GM19452 (cell line): ENCODE results near the gene DGKG.

Experiments used
- ATAC-seq: cut with Tn5 transposase; IDR thresholded peaks from one replicate; pipeline ENCODE4 v1.9.1; 2021; ENCODE audit not compliant: unreplicated experiment

The DGKG gene

DNA sequence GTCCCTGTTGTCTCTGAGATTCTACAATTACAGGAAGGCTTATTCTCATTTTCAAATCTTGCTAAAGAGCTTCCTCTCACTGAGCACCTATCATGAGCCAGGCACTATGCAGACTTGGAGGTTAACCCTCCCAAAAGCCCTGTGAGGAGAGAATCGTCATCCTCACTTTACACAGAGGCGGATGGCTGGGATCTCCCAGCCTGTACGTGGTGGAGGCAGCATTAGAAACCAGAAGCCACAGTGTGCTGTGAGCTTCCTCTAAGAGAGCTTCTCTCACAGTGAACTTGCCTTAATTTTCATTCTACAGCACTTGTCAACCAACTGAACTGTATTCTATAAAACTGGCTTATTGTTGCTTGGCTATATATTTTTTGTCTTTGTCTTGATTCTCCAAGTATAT, 6.1 kb upstream of the DGKG start:
- no peak for ATAC-seq

DNA sequence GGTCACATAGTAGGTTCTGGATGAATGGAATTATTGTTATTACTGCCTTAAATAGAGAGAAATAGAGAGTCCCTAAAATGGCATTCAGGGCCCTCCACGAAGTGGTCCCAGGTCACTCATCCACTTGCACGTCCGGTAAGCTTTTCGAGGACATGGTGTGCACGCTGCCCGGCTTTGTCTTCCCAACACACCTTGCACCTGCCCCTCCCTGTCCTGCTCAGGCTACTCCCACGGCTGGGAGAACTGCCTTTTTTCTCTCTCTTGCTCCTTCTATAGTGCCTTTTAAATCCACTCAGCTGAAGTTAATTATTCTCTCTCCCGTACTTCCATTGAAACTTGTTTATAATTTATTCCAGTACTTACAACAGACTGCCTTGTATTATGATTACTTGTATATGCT, 5.6 kb upstream of the DGKG start:
- ATAC-seq = no peak

DNA sequence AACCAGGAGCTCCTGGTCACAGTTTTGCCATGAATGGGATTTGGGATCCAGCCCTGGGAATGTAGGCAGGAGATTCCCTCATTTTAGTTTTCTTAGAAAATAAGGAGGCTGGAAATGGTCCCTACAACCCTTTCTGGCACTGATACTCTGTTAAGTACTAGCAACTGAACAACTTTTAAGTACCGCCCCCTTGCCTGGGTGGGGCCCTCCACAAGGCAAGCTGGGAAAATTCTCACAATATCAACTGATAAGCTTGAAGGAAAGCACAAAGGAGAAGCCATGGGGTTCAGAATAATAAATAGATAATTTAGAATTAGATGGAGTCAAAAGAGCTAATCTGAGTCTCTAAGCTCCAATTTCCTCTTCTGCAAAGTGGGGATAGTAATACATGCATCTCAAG, 4.2 kb upstream of the DGKG start:
- no peak for ATAC-seq

DNA sequence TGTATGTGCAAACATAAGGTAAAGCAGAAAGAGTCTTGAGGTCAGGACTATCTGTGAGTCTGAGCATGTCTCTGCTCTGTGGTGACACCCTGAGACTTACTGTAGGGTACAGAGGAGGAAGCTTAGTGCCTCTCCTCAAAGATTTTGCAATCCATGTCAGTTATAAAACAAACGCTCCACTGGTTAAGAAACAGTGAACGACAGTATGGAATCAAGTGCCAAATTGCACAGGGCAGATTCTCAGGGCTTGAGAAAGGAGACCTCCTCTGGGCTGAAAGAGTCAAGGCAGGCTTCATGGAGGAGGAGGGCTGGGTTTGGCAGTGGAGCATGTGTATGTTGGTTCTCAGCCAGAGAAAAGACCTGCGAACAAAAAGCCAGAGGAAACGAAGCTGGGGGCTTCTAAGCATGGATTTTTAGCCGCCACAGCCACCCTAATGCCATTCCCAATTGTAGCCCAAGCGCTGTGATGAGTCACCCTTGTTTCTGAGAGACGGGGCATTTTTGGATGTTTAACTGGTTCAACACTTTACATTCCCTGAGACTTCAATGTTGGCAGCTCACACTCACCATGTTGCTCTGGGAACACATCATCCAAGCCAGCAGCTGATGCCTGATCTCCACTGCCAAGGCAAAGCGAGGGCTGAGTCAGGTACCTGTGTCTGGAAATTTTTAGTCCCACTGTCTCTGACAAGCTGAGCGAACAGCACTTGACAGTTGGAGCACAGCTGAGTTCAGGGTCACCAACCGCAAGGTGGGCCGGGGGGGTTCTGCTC, 3.4 kb upstream of the DGKG start:
- no peak for ATAC-seq

DNA sequence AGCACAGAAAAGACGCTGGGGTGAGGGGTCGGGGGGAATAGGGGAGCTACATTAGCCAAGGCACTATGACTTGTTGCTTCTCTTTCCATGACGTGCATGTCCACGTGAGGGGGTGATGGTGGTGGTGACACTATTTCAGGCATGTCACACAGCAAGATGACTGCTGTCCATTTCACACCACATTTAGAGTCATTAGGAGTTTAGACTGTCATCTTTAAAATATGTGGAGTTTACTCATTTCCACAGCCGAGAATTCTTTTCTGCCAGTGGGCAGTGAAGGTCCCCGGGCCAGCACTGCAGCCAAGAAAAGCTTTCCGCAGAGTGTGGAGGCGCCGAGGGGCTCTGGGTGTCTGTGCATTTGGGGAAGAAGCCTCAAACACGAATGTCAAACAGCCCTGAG, 954 bp upstream of the DGKG start:
- ATAC-seq = no peak

DNA sequence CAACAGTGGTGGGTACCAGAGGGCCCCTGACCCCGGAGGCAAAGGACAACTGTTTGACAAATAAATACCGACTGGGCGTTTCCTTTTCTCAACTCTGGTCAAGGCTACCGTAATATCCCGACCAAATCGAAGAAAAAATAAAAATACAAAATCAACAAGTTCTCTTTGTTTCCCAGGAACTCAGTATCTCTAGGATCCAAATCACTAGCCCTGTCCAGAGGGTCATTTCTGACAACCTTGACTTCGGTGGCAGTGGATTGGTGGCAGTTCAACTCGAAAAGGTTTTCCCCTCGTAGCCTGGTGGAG, 456 bp upstream of the DGKG start:
- no peak for ATAC-seq

DNA sequence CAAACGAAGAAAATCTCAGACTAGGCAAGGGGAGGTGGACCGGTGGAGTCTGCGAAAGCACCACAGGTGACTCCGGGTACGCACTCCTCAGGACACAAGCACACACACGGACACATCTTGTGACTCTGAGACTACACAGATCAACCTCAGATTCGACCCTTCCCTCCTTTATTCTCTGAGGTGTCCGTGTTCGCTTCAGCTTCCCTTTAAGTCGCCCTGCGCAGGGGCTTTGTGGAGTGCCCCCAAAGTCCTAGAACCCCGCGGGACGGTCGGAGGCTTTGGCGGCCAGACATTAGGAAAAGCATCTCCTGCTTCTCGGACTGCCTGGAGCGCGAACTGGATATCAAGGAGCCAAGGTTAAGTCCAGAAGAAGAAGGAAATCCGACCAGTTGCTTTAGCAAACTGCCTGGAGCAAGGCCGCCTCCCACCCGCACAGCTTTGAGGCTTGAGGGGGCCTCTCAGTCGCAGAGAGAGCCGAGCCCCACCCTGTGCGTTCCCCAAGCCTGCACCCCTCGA, 730 bp downstream of the DGKG start:
- ATAC-seq = no peak

DNA sequence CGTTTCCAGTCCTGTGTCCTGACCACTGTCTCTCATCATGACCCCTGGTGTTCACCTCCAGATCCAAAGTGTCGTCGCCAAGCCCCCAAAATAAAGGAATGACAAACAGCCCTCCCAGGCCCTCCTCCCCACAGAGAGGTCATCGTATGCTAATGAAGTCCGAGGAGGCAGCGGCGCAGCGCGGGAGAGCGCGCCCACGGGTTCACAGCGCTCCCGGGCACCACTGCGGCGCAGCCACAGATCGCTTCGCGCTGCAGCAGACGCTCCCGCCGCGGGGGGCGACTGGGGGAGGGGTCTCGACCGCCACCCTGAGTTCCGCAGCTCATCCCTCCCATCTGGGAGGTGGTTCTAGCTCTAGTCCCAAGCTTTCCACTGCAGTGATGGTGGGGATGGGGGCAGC, 1.3 kb downstream of the DGKG start:
- no peak for ATAC-seq

DNA sequence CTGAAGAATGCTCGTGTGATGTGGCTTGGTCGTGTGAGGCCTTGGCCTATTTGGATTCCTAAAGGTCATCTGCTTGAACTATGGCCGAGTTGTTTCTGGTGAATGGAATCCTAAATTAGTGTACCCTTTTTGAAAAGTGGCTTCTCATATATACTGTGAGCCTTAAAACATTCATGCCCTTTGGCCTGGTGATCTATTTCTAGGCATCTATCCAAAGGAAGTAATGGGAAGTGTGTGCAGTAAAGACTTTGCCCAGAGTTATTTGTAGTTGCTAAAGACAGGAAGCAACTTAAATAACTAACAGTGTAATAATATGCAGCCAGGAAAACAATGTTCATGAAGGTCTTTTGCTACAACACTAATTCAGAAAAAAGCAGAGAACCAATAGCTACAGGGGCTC, 3.0 kb downstream of the DGKG start:
- ATAC-seq = no peak

DNA sequence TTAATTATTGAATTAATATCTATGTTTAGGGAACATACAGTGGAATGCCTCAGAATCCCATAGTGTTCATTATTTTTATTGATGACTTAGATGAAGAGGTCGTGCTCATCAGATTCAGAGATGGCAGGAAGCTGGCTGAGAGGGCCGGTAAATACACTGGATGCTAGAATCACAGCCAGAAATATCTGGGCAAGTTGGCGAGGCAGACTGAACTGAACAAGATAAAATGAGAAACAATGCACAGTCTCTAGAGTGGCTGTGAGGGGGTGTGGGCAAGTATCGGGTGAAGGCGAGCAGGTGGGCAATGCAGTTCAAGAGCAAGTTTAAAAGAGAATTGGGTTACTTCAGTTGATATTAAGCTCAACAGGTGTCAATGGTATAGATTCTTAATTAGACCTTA, 5.9 kb downstream of the DGKG start:
- ATAC-seq = no peak

DNA sequence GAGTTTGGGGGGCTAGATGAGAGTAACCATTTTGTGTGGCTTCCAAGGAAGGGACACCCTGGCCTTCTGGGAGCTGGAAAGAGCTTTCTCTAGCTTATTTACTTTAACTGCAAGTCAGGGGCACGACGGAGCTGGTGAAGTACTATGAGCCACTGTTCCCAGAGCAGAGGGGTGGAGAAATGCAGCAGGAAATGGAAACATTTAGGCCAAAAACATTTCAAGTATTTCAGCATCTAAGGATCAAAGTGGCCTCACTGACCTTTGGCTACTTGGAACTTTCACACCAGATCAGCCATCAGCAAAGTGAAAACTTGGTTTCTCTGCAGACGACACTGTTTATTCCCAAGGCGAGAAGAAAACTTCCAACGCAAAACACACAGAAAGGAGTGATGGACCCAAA, 7.9 kb downstream of the DGKG start:
- ATAC-seq = no peak

DNA sequence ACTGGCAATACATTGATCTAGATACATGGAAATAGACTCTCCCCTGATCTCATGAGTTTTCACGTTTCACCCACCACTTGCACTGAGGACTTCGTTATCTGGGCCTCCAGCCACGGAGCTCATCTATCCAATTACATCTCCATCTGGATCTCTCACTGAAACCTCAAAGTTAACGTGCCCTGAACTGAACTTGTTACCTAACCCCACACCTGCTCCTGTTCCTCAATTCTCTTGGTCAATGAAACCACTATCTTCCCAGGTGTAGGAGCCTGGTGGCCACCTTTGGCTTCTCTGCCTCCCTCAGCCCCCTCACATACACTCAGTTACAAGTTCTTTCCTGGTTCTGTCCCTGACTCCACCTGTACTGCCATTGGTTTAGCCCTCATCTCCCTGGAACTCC, 9.7 kb downstream of the DGKG start:
- no peak for ATAC-seq

DNA sequence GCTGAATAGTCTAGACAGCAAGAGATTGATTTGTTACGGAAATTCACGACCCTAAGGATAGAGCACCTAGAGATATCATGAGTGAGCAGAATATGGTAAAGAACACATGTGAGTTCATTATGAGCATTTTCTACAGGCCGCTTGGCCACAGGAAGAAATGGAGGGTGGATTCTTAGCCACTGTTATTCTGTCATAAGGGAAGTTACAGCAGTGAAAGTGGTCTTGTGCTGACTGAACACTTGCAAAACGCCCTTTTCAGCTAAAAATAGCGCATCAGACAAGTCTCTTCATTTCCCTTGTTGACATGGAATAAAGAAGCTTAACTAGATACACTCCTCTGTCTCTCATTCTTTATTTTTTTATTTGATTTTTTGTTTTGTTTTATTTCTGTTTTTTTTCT, 19.8 kb downstream of the DGKG start:
- ATAC-seq = no peak

DNA sequence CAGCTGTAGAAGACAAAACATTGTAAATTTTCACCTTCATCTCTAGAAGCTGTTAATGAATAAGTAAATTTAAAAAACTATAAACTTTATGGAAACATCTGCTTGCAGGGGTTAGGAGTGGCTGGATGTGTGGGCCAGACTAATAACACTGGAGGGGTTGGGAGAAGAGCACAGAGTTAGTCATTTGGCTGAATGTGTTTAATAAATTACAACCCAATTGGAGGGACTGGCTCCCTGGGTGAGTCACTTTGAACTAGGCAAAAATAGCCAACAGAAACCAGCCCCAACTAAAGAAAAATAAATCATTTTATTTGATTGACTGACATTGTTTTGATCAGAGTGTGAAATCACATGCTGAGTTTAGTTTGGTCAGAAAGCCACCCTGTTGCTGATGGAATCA, 21.8 kb downstream of the DGKG start:
- no peak for ATAC-seq

DNA sequence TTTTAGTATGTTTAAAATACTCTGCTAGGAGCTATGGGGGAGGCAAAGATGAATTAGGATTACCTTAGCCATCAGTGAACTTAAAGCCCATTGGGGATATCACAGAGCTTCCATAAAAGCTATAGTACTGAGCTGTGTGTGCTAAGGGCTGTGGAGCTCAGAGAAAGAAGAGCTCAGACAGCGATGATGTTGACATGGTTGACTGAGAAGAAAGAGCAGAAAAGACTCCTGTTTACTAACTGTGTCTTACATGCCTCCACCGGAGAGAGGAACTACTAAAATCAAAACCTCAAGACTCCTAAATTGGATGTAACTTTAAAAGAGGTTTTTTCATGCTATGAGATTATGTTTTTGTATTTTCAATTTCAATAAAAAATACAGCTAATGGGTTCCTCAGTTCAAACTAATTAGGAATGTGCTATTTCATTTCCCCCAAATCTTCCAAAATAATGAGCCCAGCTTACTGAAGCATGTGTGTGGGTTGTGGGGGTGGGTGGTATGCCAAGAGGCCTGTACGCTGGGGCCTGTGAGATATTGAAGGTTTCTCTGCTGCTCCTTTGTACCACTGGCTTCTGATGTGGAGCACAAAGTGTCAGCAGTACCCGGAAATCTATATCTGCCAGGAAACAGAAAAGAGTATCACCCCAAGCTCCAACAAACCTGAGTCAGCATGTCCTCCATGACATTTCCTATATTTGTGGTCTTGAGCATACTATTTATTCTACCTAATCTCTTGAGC, 22.7 kb downstream of the DGKG start:
- ATAC-seq = no peak

DNA sequence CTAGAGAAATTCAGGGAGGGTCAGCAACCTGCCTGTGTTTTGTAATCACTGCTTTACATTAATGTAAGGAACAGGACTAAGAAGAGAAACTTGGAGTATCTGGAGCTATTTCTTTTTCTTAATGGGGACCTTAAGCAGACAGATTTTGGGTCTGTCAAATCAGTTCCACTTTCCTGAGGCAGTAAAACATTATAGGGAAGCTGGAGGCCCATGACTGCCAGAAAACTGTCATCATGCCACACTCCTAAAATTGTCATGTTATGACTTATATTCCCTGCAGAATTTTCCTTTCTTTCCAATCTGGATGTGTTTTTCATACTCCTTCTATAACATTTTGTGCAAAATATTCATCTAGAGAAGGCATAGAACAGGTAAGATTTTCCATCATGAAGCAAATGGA, 28.8 kb downstream of the DGKG start:
- ATAC-seq = no peak

DNA sequence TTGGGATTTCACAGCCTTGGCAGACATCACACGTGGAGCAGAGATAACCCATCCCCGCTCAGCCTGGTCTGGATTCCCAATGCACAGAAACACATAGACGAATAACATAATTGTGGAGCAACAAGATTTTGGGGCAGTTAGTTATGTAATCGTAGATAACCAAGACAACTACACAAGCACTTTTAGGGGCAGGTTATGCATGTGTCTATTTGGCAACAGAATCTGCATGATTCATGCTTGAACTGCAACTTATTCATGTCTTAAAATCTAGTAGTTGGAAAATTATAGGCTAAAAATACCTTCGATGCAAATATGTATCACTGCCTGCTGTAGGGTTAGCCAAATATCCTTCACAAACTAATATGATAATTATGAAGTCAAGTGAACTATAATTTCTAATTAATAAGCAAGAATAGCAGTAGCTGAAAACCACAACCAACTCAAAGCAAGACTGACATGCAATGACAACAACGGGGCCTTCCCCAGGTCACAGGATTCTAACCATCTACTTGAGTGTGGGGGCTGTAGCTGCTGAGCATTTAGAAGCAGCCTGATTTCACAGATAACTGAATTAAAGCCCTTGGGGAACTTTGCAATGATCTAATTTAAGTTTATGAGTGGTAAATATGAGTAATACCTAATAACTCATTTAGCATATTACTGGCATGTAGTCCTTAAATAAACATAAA, 31.1 kb downstream of the DGKG start:
- ATAC-seq = no peak

DNA sequence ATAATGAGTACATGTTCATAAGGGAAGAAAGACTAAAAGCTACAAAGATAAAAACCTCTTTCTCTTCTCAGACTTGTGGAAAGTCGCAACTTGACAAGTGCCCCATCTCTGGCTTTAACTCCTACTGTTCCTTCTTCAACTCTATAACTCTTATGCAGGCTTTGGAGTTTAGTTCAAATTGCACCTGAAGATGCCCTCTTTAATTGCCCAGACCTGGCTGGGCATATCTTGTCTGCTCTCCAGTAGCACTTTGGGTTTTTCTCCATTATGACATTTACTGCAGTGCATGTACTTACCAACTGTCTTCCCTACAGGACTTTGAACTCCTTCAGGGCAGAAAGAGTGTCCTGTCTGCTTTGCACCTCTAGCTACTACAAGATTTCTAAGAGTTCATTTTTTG, 32.4 kb downstream of the DGKG start:
- ATAC-seq = no peak

DNA sequence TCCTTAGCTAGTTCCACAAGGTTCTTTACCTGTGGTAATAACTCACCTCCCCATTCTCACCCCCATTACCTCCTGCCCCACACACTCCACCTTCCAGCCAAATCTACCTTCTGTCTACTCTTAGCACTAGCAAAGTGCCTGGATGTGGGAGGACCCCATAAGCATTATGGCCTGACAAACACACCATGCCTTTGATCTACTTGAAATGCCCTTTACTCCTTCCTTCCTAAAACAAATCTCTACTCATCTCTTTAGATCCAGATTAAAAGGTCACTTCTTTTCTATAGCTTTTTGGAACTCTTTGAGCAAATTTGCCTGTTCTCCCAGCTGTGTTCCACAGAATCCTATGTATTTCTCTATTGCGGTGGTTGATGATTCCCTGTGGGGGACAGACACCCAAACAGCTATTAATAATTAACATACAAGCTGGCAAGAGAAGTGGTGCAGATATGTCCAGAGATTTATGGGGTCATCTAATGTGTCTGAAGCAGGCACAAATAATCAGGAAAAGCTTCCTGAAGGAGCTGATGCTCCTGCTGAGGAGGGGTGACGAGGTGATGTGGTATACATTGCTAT, 34.0 kb downstream of the DGKG start:
- ATAC-seq = no peak

DNA sequence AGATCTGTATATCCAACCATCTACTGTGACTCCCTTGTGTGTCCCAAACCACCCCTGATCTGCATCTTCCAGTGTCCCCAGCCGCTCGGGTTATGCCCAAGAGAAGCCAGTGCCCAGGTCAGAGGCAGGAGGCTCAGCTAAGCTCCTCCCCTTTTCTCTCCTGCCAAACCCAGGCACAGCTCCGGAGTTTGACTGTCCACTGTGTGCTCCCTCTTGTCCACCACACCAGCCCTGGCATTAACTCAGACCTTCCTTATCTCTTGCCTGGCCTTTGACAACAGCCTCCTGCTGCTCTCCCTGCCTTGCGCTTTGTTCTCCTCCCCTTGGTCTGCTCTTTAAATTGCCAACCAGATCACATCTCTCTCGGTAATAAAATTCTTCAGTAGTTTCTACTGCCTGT, 39.3 kb downstream of the DGKG start:
- no peak for ATAC-seq

DNA sequence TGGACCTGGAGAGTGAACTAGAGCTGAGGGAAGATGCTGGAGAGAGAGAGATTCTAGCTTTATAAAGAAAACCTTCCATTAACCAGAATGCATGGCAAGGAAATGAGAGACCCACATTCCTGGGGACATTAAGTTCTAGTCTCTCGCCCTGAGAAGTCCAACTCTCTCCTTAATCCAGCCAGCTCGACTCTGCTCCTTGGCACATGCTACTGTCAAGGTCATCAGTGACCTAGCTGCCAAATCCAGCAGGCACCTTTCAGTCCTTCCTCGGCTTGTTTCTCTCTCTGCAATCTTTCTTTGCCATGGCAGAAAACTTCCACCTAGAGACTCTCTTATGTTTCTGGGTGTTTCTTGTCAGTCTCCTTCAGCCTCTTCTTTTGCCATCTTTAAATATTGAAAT, 40.3 kb downstream of the DGKG start:
- no peak for ATAC-seq
